ENCODE data around the gene DRG2.

- TF ChIP-seq EZH2 (IDR thresholded peaks at IDR 0.05) (no peak), FOXP2 (optimal IDR thresholded peaks at IDR 0.05; ENCODE audit: control extremely low read depth, extremely low read length, insufficient read depth) (no peak)
Observed at GRCh38 chr17:18076936-18077335, 10.8 kb upstream of the DRG2 start.

All from SK-N-MC (cell line).